ENCODE data around the gene SKAP1.

SKAP1 gene

GRCh38 chr17:48335146-48335784 is 94.7 kb downstream of the SKAP1 start:
- no peak for TF ChIP-seq TAF1 (IDR thresholded peaks at IDR 0.05; ENCODE audit: borderline replicate concordance, low read depth, low read length)
- no peak for TF ChIP-seq POLR2AphosphoS5 (IDR thresholded peaks at IDR 0.05; ENCODE audit: low read depth, low read length)
- TF ChIP-seq POLR2A (IDR thresholded peaks at IDR 0.05; ENCODE audit: low read depth, low read length) = no peak
- no peak for FAIRE-seq
- no peak for DNase-seq (ENCODE audit: insufficient read length)

- TF ChIP-seq POLR2AphosphoS5 (IDR thresholded peaks at IDR 0.05; ENCODE audit: low read depth, low read length) (no peak), TAF1 (IDR thresholded peaks at IDR 0.05; ENCODE audit: borderline replicate concordance, low read depth, low read length) (no peak), POLR2A (IDR thresholded peaks at IDR 0.05; ENCODE audit: low read depth, low read length) (no peak)
- FAIRE-seq = peak; percentile 69
These were observed 96.9 kb downstream of the SKAP1 start for GRCh38 chr17:48333034-48333530.

GRCh38 chr17:48330887-48331286 is 99.1 kb downstream of the SKAP1 start:
- FAIRE-seq = peak; percentile 76
- DNase-seq (ENCODE audit: insufficient read length) = no peak
- TF ChIP-seq POLR2A (IDR thresholded peaks at IDR 0.05; ENCODE audit: low read depth, low read length) (no peak), POLR2AphosphoS5 (IDR thresholded peaks at IDR 0.05; ENCODE audit: low read depth, low read length) (no peak), TAF1 (IDR thresholded peaks at IDR 0.05; ENCODE audit: borderline replicate concordance, low read depth, low read length) (no peak)

More at GRCh38 chr17:48333034-48333530, 96.9 kb downstream of the SKAP1 start:
- no peak for DNase-seq (ENCODE audit: insufficient read length)

- FAIRE-seq (no peak), DNase-seq (ENCODE audit: insufficient read length) (no peak)
- TF ChIP-seq POLR2AphosphoS5 (IDR thresholded peaks at IDR 0.05; ENCODE audit: low read depth, low read length) = no peak
- no peak for TF ChIP-seq TAF1 (IDR thresholded peaks at IDR 0.05; ENCODE audit: borderline replicate concordance, low read depth, low read length)
- TF ChIP-seq POLR2A (IDR thresholded peaks at IDR 0.05; ENCODE audit: low read depth, low read length) = no peak
These were observed 99.6 kb downstream of the SKAP1 start for GRCh38 chr17:48330421-48330820.

GRCh38 chr17:48328457-48328856 is 101.6 kb downstream of the SKAP1 start:
- no peak for FAIRE-seq
- no peak for TF ChIP-seq POLR2AphosphoS5 (IDR thresholded peaks at IDR 0.05; ENCODE audit: low read depth, low read length)
- DNase-seq (ENCODE audit: insufficient read length) = no peak

- FAIRE-seq (no peak), DNase-seq (ENCODE audit: insufficient read length) (no peak)
- TF ChIP-seq TAF1 (IDR thresholded peaks at IDR 0.05; ENCODE audit: borderline replicate concordance, low read depth, low read length) (no peak), POLR2AphosphoS5 (IDR thresholded peaks at IDR 0.05; ENCODE audit: low read depth, low read length) (no peak), POLR2A (IDR thresholded peaks at IDR 0.05; ENCODE audit: low read depth, low read length) (no peak)
These were observed 103.7 kb downstream of the SKAP1 start for GRCh38 chr17:48326310-48326709.

GRCh38 chr17:48322060-48322459 is 108.0 kb downstream of the SKAP1 start:
- DNase-seq (ENCODE audit: insufficient read length) (no peak), FAIRE-seq (no peak)
- TF ChIP-seq POLR2A (IDR thresholded peaks at IDR 0.05; ENCODE audit: low read depth, low read length) (no peak), TAF1 (IDR thresholded peaks at IDR 0.05; ENCODE audit: borderline replicate concordance, low read depth, low read length) (no peak)

- DNase-seq (ENCODE audit: insufficient read length) (no peak), FAIRE-seq (no peak)
- no peak for TF ChIP-seq POLR2A (IDR thresholded peaks at IDR 0.05; ENCODE audit: low read depth, low read length)
- TF ChIP-seq POLR2AphosphoS5 (IDR thresholded peaks at IDR 0.05; ENCODE audit: low read depth, low read length) = no peak
- no peak for TF ChIP-seq TAF1 (IDR thresholded peaks at IDR 0.05; ENCODE audit: borderline replicate concordance, low read depth, low read length)
These were observed 112.3 kb downstream of the SKAP1 start for GRCh38 chr17:48317732-48318131.

- no peak for FAIRE-seq
- no peak for DNase-seq (ENCODE audit: insufficient read length)
- TF ChIP-seq POLR2A (IDR thresholded peaks at IDR 0.05; ENCODE audit: low read depth, low read length) (no peak), TAF1 (IDR thresholded peaks at IDR 0.05; ENCODE audit: borderline replicate concordance, low read depth, low read length) (no peak), POLR2AphosphoS5 (IDR thresholded peaks at IDR 0.05; ENCODE audit: low read depth, low read length) (no peak)
These were observed 115.3 kb downstream of the SKAP1 start for GRCh38 chr17:48314716-48315115.

- DNase-seq (ENCODE audit: insufficient read length) (no peak), FAIRE-seq (peak; percentile 61)
- TF ChIP-seq POLR2A (IDR thresholded peaks at IDR 0.05; ENCODE audit: low read depth, low read length) (no peak), POLR2AphosphoS5 (IDR thresholded peaks at IDR 0.05; ENCODE audit: low read depth, low read length) (no peak), TAF1 (IDR thresholded peaks at IDR 0.05; ENCODE audit: borderline replicate concordance, low read depth, low read length) (no peak)
These were observed 116.8 kb downstream of the SKAP1 start for GRCh38 chr17:48313096-48313755.

GRCh38 chr17:48311324-48311723 is 118.7 kb downstream of the SKAP1 start:
- DNase-seq (ENCODE audit: insufficient read length) (no peak), FAIRE-seq (no peak)
- TF ChIP-seq TAF1 (IDR thresholded peaks at IDR 0.05; ENCODE audit: borderline replicate concordance, low read depth, low read length) = no peak
- TF ChIP-seq POLR2AphosphoS5 (IDR thresholded peaks at IDR 0.05; ENCODE audit: low read depth, low read length) = no peak
- no peak for TF ChIP-seq POLR2A (IDR thresholded peaks at IDR 0.05; ENCODE audit: low read depth, low read length)

- DNase-seq (ENCODE audit: insufficient read length) (no peak), FAIRE-seq (no peak)
- no peak for TF ChIP-seq TAF1 (IDR thresholded peaks at IDR 0.05; ENCODE audit: borderline replicate concordance, low read depth, low read length)
- no peak for TF ChIP-seq POLR2A (IDR thresholded peaks at IDR 0.05; ENCODE audit: low read depth, low read length)
- no peak for TF ChIP-seq POLR2AphosphoS5 (IDR thresholded peaks at IDR 0.05; ENCODE audit: low read depth, low read length)
These were observed 119.2 kb downstream of the SKAP1 start for GRCh38 chr17:48310748-48311213.

Measured in GM12892 (cell line).